CD14-positive monocyte (primary cell): ENCODE measurements around the gene TTLL12. TPM values are rescaled to one million over a fixed set of nuclear protein-coding genes. Genes with fewer than 3 reads are reported as not detected.

Experiments used
- DNase-seq, 3 donors: peaks; one replicate each; pipeline ENCODE4 v3.0.0-alpha.2; 2011 to 2022
- H2AFZ ChIP-seq: 2 replicates; pipeline ENCODE4 v1.6.0; 2012; ENCODE audit warnings: mild to moderate bottlenecking, low read depth, low read length, inconsistent platforms; ENCODE audit not compliant: insufficient read depth, poor library complexity, severe bottlenecking
- H3K27ac ChIP-seq, 2 donors: 1 replicate in 1 of 2; 2 replicates in 1 of 2; pipeline ENCODE4 v1.5.1; 2012 to 2013; ENCODE audit warnings: low read length in 2 of 2, control low read depth in 1 of 2, inconsistent platforms in 1 of 2, low read depth in 1 of 2, mild to moderate bottlenecking in 1 of 2
- H3K27me3 ChIP-seq, 2 donors: one replicate each; pipeline versions ENCODE4 v1.6.0 to v1.6.1; 2011 to 2013; ENCODE audit warnings: low read length in 2 of 2; ENCODE audit not compliant: control insufficient read depth in 2 of 2, insufficient read depth in 2 of 2
- H3K36me3 ChIP-seq, 2 donors: replicated peaks in 1 of 2; 1 replicate in 1 of 2; 2 replicates in 1 of 2; pipeline versions ENCODE4 v1.5.1 to v1.6.1; 2012 to 2013; ENCODE audit warnings: low read length in 2 of 2, control low read depth in 1 of 2, inconsistent platforms in 1 of 2, mild to moderate bottlenecking in 1 of 2; ENCODE audit not compliant: insufficient read depth in 2 of 2, control insufficient read depth in 1 of 2
- H3K4me1 ChIP-seq, 2 donors: 1 replicate in 1 of 2; 2 replicates in 1 of 2; pipeline versions ENCODE4 v1.5.1 to v1.6.1; 2012 to 2013; ENCODE audit warnings: low read length in 2 of 2, control low read depth in 1 of 2, inconsistent platforms in 1 of 2, mild to moderate bottlenecking in 1 of 2, moderate library complexity in 1 of 2; ENCODE audit not compliant: insufficient read depth in 2 of 2, control insufficient read depth in 1 of 2
- H3K4me2 ChIP-seq: replicated peaks from 2 replicates; pipeline ENCODE3; 2012; ENCODE audit warnings: low read length, moderate library complexity, mild to moderate bottlenecking; ENCODE audit not compliant: poor library complexity, severe bottlenecking; ENCODE audit errors: extremely low read depth
- H3K4me3 ChIP-seq, 3 experiments: fragments of 200-600 bp in 1 of 3; sonication (generic) in 1 of 3; replicated peaks in 1 of 3; 1 replicate in 2 of 3; 2 replicates in 1 of 3; pipeline ENCODE4 v1.5.1; 2011 to 2013; ENCODE audit warnings: low read length in 3 of 3, mild to moderate bottlenecking in 3 of 3, control low read depth in 2 of 3, low read depth in 2 of 3, inconsistent platforms in 1 of 3, moderate library complexity in 1 of 3
- H3K79me2 ChIP-seq: 2 replicates; pipeline ENCODE4 v1.6.0; 2012; ENCODE audit warnings: mild to moderate bottlenecking, control low read depth, inconsistent platforms, low read length, moderate library complexity; ENCODE audit not compliant: insufficient read depth
- H3K9ac ChIP-seq: 2 replicates; pipeline ENCODE4 v1.6.0; 2017; ENCODE audit warnings: low read length, mild to moderate bottlenecking; ENCODE audit not compliant: insufficient read depth, poor library complexity, severe bottlenecking
- H3K9me3 ChIP-seq, 2 donors: replicated peaks in 1 of 2; 1 replicate in 1 of 2; 2 replicates in 1 of 2; pipeline versions ENCODE4 v1.5.1 to v1.6.1; 2012 to 2013; ENCODE audit warnings: low read length in 2 of 2, control low read depth in 1 of 2; ENCODE audit not compliant: control insufficient read depth in 1 of 2, insufficient read depth in 1 of 2
- H4K20me1 ChIP-seq: 2 replicates; pipeline ENCODE4 v1.6.0; 2012; ENCODE audit warnings: mild to moderate bottlenecking, low read length, control low read depth, moderate library complexity; ENCODE audit not compliant: insufficient read depth
- H3K27ac Mint-ChIP-seq, 7 donors: one replicate each; pipeline ENCODE4 v1.8.0; 2020; ENCODE audit warnings: mild to moderate bottlenecking in 7 of 7, mixed read lengths in 7 of 7, moderate library complexity in 6 of 7, inconsistent platforms in 2 of 7
- H3K27me3 Mint-ChIP-seq, 3 donors: one replicate each; pipeline ENCODE4 v1.8.0; 2021 to 2022; ENCODE audit warnings: low read depth in 3 of 3, mild to moderate bottlenecking in 3 of 3, mixed read lengths in 3 of 3, moderate library complexity in 3 of 3, inconsistent platforms in 1 of 3
- H3K36me3 Mint-ChIP-seq, 2 donors: one replicate each; pipeline ENCODE4 v1.8.0; 2020; ENCODE audit warnings: mixed read lengths in 2 of 2, inconsistent platforms in 1 of 2, mild to moderate bottlenecking in 1 of 2
- H3K4me1 Mint-ChIP-seq: one replicate; pipeline ENCODE4 v1.8.0; 2020; ENCODE audit warnings: mild to moderate bottlenecking, mixed read lengths
- H3K4me3 Mint-ChIP-seq, 2 donors: one replicate each; pipeline ENCODE4 v1.8.0; 2020; ENCODE audit warnings: mild to moderate bottlenecking in 2 of 2, mixed read lengths in 2 of 2, moderate library complexity in 1 of 2
- H3K9me3 Mint-ChIP-seq, 7 donors: one replicate each; pipeline ENCODE4 v1.8.0; 2020 to 2022; ENCODE audit warnings: mixed read lengths in 7 of 7, mild to moderate bottlenecking in 6 of 7, moderate library complexity in 6 of 7, inconsistent platforms in 2 of 7
- CTCF ChIP-seq: fragments of 200-600 bp; IDR thresholded peaks from one replicate; pipeline ENCODE4 v1.8.0; 2022; ENCODE audit warnings: antibody characterized with exemption, mild to moderate bottlenecking
- WGBS: methylation state at CpG from one replicate; pipeline ENCODE4 v1.1.5; 2013; ENCODE audit warnings: missing lambda C conversion rate; ENCODE audit not compliant: insufficient coverage; 5-methylcytosine and 5-hydroxymethylcytosine counted together
- intact Hi-C, 2 donors: fragments of 100-400 bp; cut with micrococcal nuclease; formaldehyde crosslinking; loops; one replicate each; pipeline versions ENCODE4 v1.15.0 to v1.15.1; 2023
- polyA plus RNA-seq, 3 donors: library from polyadenylated mRNA; depleted of rRNA in 1 of 3; unstranded in 2 of 3; stranded (reverse) in 1 of 3; fragments of 300-500 nt in 2 of 3; fragments of >200 nt in 1 of 3; fragmentation: Illumina TruSeq in 2 of 3; gene quantifications; 1 replicate in 2 of 3; 2 replicates in 1 of 3; pipeline ENCODE4 v1.2.3, GENCODE V29; 2012 to 2021

TTLL12 gene
- polyA plus RNA-seq, 3 donors = 9.5 to 16.6 (median 16.5) TPM

DNA sequence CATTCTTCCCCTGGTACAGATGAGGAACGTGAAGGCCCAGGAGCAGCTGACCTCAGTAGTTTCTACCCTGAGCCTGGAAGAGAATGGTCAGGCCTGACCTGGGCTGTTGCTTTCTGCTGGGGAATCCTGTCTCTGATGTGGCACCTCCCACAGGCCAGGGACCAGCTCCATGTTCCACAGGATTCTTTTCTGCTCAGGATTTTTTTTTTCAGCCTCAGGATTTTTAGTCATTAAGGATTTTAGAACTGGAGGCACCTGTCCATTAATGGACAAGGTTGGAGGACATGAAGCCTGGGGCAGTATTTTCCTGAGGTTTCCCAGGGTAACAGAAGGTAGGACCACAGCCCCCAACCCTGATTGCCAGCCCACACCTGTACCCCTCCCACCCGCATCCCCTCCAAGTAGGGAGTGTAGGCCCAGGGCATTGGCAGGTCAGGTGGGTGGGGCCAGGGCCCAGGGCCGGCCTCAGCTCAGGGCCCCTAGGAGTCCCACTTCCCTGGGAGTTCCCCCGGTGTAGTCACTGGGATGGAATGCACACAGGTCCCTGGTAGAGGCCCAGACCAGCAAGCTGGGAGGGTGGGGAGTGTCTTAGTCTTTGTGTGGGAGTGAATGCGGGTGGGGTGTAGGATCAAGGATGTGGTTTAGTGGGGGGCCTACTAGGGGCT is 60.3 kb downstream of the TTLL12 start:
- Histone ChIP-seq H3K4me1 (peaks cover 42 to 46% of the 10 kb centered on the region in 2 donors), H2AFZ (no peak overlapping the region), H3K79me2 (no peaks in the 10 kb centered on the region), H4K20me1 (peaks cover 4% of the 10 kb centered on the region), H3K36me3 (peaks cover 0 to 6% of the 10 kb centered on the region in 2 donors), H3K4me3 (no peak overlapping the region), H3K4me2 (no peak overlapping the region), H3K9ac (no peak overlapping the region), H3K27ac (no peak overlapping the region), H3K9me3 (no peaks in the 10 kb centered on the region), H3K27me3 (no peaks in the 10 kb centered on the region)
- Mint-ChIP-seq H3K27ac (no peak overlapping the region), H3K4me1 (peaks cover 42% of the 10 kb centered on the region), H3K4me3 (no peak overlapping the region), H3K9me3 (no peaks in the 10 kb centered on the region), H3K27me3 (peaks cover 3 to 9% (median 7%) of the 10 kb centered on the region in 3 donors), H3K36me3 (peaks cover 3 to 8% of the 10 kb centered on the region in 2 donors)
- intact Hi-C loops = no loop called here
- DNase-seq = peak in 1 of 3 donors; percentile 47
- no peak for TF ChIP-seq CTCF
- WGBS = 25% methylated on average over 2 of the region's 5 CpGs

- H2AFZ ChIP-seq = peak overlapping the region; percentile 59
- TF ChIP-seq CTCF = no peak
Observed at GRCh38 chr22:43118953-43119458, 67.9 kb downstream of the TTLL12 start.

More at GRCh38 chr22:43118953-43119458, 67.9 kb downstream of the TTLL12 start:
- Histone ChIP-seq H3K9me3 (no peaks in the 10 kb centered on the region), H3K27me3 (no peaks in the 10 kb centered on the region), H3K79me2 (no peaks in the 10 kb centered on the region), H3K9ac (no peak overlapping the region), H3K27ac (no peak overlapping the region), H4K20me1 (no peaks in the 10 kb centered on the region), H3K4me3 (no peak overlapping the region), H3K36me3 (no peaks in the 10 kb centered on the region), H3K4me2 (peak overlapping the region; percentile 4), H3K4me1 (peaks cover 41 to 54% of the 10 kb centered on the region in 2 donors)
- Mint-ChIP-seq H3K4me3 (no peak overlapping the region), H3K27ac (peak overlapping the region in 3 of 7 donors; percentile 13 to 50 (median 42)), H3K27me3 (peaks cover 2 to 6% (median 3%) of the 10 kb centered on the region in 3 donors), H3K9me3 (peaks cover 0 to 2% (median 0%) of the 10 kb centered on the region in 7 donors), H3K4me1 (peaks cover 50% of the 10 kb centered on the region), H3K36me3 (peaks cover 0 to 2% of the 10 kb centered on the region in 2 donors)
- DNase-seq = no peak
- intact Hi-C loops = loop anchor here in 1 of 2 donors (2.0 kb wide), 1 partner anchor 22 kb away; no protein-coding TSS in a partner anchor
- WGBS = 76% methylated on average over 3 of the region's 7 CpGs
